ENCODE measurements around the gene LCE7A.

Gene LCE7A

GRCh38 chr1:152859696-152860095 is at the start of gene LCE7A:
TSS of gene LCE7A (plus strand) at chr1:152859996. CDS start at chr1:152860698, 702 bp downstream.
- DNase-seq (ENCODE audit: low spot score) (no peak), ATAC-seq (ENCODE audit: low read depth) (no peak)
- H3K9me3 ChIP-seq (ENCODE audit: severe bottlenecking) = no peaks in the 10 kb centered on the region

GRCh38 chr1:152811050-152811449 is 48.7 kb upstream of the LCE7A start:
- Histone ChIP-seq H3K36me3 (ENCODE audit: low read depth) (no peaks in the 10 kb centered on the region), H3K4me1 (ENCODE audit: insufficient read depth, poor library complexity, severe bottlenecking) (no peaks in the 10 kb centered on the region), H3K9me3 (ENCODE audit: severe bottlenecking) (no peaks in the 10 kb centered on the region), H3K27ac (ENCODE audit: poor library complexity, severe bottlenecking) (no peak overlapping the region), H3K4me3 (ENCODE audit: severe bottlenecking) (no peak overlapping the region), H3K27me3 (ENCODE audit: insufficient read depth, poor library complexity, severe bottlenecking) (no peaks in the 10 kb centered on the region)
- TF ChIP-seq CTCF (IDR thresholded peaks at IDR 0.05; ENCODE audit: poor library complexity, severe bottlenecking) = no peak
- no peak for DNase-seq (ENCODE audit: low spot score)
- ATAC-seq (ENCODE audit: low read depth) = peak; percentile 51; the same call in 2 of the 3 replicates

More at GRCh38 chr1:152859696-152860095, at the start of gene LCE7A:
- Histone ChIP-seq H3K4me3 (ENCODE audit: severe bottlenecking) (no peak within 1 kb of the TSS), H3K27me3 (ENCODE audit: insufficient read depth, poor library complexity, severe bottlenecking) (no peaks in the 10 kb centered on the region), H3K27ac (ENCODE audit: poor library complexity, severe bottlenecking) (peak within 1 kb of the TSS; percentile 68), H3K4me1 (ENCODE audit: insufficient read depth, poor library complexity, severe bottlenecking) (peaks cover 3% of the 10 kb centered on the region), H3K36me3 (ENCODE audit: low read depth) (no peaks in the 10 kb centered on the region)
- no peak for TF ChIP-seq CTCF (IDR thresholded peaks at IDR 0.05; ENCODE audit: poor library complexity, severe bottlenecking)

GRCh38 chr1:152811671-152812070 is 48.1 kb upstream of the LCE7A start, which contains the start of gene LCE1B:
TSS of gene LCE1B (plus strand) at chr1:152811971. CDS start at chr1:152812447, 476 bp downstream.
- no peak for TF ChIP-seq CTCF (IDR thresholded peaks at IDR 0.05; ENCODE audit: poor library complexity, severe bottlenecking)
- H3K27ac ChIP-seq (ENCODE audit: poor library complexity, severe bottlenecking) = no peak within 1 kb of the TSS
- no peak for ATAC-seq (ENCODE audit: low read depth)
- no peak for DNase-seq (ENCODE audit: low spot score)
- no peaks in the 10 kb centered on the region for H3K4me1 ChIP-seq (ENCODE audit: insufficient read depth, poor library complexity, severe bottlenecking)
- H3K27me3 ChIP-seq (ENCODE audit: insufficient read depth, poor library complexity, severe bottlenecking) = no peaks in the 10 kb centered on the region
- H3K36me3 ChIP-seq (ENCODE audit: low read depth) = no peaks in the 10 kb centered on the region
- H3K9me3 ChIP-seq (ENCODE audit: severe bottlenecking) = no peaks in the 10 kb centered on the region
- no peak within 1 kb of the TSS for H3K4me3 ChIP-seq (ENCODE audit: severe bottlenecking)

- Histone ChIP-seq H3K4me1 (ENCODE audit: insufficient read depth, poor library complexity, severe bottlenecking) (no peaks in the 10 kb centered on the region), H3K36me3 (ENCODE audit: low read depth) (no peaks in the 10 kb centered on the region), H3K9me3 (ENCODE audit: severe bottlenecking) (no peaks in the 10 kb centered on the region), H3K27me3 (ENCODE audit: insufficient read depth, poor library complexity, severe bottlenecking) (no peaks in the 10 kb centered on the region), H3K4me3 (ENCODE audit: severe bottlenecking) (no peak overlapping the region), H3K27ac (ENCODE audit: poor library complexity, severe bottlenecking) (no peak overlapping the region)
- TF ChIP-seq CTCF (IDR thresholded peaks at IDR 0.05; ENCODE audit: poor library complexity, severe bottlenecking) = no peak
- DNase-seq (ENCODE audit: low spot score) (no peak), ATAC-seq (ENCODE audit: low read depth) (peak; percentile 48; the same call in 1 of the 3 replicates)
Measured at GRCh38 chr1:152817309-152817708, 42.5 kb upstream of the LCE7A start.

GRCh38 chr1:152823294-152823693 is 36.5 kb upstream of the LCE7A start:
- no peak for TF ChIP-seq CTCF (IDR thresholded peaks at IDR 0.05; ENCODE audit: poor library complexity, severe bottlenecking)
- no peak for DNase-seq (ENCODE audit: low spot score)
- H3K9me3 ChIP-seq (ENCODE audit: severe bottlenecking) = no peaks in the 10 kb centered on the region

More at GRCh38 chr1:152823294-152823693, 36.5 kb upstream of the LCE7A start:
- no peak for ATAC-seq (ENCODE audit: low read depth)
- Histone ChIP-seq H3K36me3 (ENCODE audit: low read depth) (no peaks in the 10 kb centered on the region), H3K4me1 (ENCODE audit: insufficient read depth, poor library complexity, severe bottlenecking) (no peaks in the 10 kb centered on the region), H3K4me3 (ENCODE audit: severe bottlenecking) (no peak overlapping the region), H3K27me3 (ENCODE audit: insufficient read depth, poor library complexity, severe bottlenecking) (no peaks in the 10 kb centered on the region), H3K27ac (ENCODE audit: poor library complexity, severe bottlenecking) (no peak overlapping the region)

Measured in RWPE2 (cell line).